Hematopoietic multipotent progenitor cell treated with erythropoietin and hydrocortisone succinate and interleukin-3 and kit ligand, for 15 days (in vitro differentiated cells): ENCODE data around the gene SLC16A9.

Experiments used
- DNase-seq: peaks from one replicate; pipeline ENCODE4 v3.0.0-alpha.2; 2015; ENCODE audit warnings: low spot score

SLC16A9 gene

DNA sequence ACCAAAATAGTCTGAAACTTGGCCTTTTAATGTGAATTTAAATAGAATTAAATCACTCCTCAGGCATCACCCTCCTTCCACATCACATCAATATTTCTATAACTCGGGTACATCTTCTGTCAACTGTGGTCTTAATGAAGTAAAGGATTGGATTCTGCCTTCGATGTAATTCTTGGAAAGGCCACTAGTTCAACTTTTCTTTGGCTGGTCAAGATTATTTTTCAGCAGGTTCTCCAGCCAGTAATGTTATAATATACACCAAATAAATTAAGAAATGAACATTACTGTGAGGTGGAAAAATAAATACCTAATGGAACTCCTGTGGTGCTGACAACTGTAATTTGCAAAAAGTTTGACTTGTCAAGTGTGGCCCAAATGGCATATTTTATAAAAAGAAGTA is 9.7 kb upstream of the SLC16A9 start:
- DNase-seq, result no peak

- no peak for DNase-seq
Observed at GRCh38 chr10:59718257-59718656, 8.6 kb upstream of the SLC16A9 start.

- DNase-seq, result no peak
Observed at GRCh38 chr10:59713196-59713821, 3.7 kb upstream of the SLC16A9 start.

DNA sequence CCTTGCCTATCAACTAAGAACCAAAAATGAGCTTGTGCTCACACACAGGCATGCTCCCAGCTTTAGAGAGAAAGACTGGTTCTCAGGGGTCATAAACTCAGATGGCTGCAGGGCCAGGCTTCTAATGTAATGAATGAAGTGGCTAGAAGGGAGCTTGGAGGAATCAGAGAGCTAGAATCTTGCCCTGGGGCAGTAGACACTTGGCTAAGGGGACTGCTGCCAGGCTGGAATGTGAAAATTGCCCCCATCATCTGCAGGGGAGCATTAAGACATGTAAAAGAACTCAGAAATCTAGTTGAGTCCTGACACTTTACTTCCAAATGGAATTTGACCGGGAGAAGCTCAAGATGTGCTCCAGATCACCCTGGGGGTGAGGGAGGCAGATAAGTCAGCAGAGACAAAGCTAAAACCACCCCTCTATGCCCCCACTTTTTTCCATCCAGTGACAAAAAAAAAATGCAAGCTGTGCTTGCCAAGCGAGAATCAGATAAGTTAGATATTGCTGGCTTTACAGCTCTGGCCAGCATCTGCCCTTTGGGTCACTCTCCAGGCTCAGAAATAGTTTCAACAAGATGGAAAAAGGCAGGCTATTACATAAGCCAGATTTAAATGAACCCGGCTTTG is 2.3 kb upstream of the SLC16A9 start:
- no peak for DNase-seq

DNA sequence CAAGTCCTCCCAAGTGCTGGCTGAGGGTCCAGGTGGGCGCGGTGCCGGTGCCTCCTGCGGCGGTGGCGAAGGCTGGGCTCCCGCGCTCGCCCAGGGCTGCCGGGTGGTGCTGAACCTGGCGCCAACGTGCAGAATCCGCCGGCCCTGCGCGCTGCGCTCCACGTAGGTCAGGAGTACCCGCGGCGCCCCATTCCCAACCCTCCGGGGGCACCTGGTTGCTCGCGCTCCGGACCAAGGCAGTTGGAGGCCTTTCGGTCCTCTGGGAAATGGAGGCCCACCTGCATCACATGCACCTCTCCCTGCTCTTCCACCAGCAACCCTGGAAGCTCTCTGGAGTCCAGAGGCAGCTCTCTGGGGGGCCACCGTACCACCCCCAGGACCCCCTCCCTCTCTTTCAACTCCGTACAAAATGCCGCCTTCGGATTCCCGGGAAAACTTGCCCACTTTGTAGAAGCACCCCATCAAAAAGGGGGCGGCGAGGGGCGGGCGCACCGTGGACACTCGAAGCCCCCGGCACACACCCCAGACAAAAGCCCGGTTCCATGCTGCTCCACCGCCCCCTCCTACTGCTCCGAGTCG is 745 bp downstream of the SLC16A9 start:
- no peak for DNase-seq

DNA sequence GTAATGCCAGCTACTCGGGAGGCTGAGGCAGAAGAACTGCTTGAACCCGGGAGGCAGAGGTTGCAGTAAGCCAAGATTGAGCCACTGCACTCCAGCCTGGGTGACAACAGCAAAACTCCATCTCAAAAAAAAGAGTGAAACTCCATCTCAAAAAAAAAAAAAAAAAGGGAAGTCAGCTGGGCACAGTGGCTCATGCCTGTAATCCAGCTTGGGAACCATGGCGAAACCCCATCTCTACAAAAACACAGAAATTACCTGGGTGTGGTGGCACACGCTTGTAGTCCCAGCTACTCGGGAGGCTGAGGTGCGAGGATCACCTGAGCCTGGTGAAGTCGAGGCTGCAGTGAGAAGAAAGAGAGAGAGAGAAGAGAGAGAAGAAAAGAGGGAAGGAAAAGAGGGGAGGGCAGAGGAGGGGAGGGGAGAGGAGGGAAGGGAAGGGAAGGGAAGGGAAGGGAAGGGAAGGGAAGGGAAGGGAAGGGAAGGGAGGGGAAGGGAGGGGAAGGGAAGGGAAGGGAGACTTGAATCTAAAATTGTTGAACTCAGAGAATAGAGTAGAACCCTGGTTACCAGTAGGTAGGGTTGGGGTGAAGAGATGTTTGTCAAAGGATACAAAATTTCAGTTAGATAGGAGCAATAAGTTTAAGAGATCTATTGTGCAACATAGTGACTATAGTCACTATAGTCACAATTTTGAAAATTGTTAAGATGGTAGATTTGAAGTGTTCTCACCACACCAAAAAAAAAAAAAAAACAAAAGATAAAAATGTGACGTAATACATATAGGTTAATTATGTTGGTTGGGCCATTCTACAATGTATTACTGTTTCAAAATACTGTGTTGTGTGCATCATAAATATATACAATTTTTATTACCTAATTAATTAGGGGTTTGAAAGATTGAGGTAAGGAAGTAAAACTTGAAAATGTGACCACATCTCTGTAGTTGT is 2.5 kb downstream of the SLC16A9 start:
- DNase-seq, result no peak

DNA sequence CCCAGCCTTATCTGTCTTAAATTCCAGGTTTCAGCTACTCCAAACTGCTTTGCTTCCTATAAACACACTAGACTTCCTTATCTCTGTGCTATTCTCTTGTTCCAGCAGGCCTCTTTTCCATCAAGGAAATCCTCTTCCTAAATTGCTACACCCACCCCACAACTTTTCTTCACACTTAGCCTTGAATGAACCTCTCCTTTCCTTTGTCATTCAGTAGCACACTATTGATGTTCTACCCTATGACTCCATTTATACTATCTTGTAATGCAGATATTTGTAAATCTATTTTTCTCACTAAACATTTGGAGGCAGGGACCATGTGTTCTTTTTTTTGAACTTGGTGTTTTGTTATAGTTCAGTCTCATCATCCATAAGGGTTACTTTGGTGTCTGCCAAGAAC is 3.7 kb downstream of the SLC16A9 start:
- no peak for DNase-seq

- no peak for DNase-seq
Observed at GRCh38 chr10:59704630-59705029, 5.0 kb downstream of the SLC16A9 start.

- DNase-seq, result no peak
Observed at GRCh38 chr10:59702347-59702746, 7.3 kb downstream of the SLC16A9 start.

- DNase-seq, result no peak
Observed at GRCh38 chr10:59700709-59701108, 8.9 kb downstream of the SLC16A9 start.

DNA sequence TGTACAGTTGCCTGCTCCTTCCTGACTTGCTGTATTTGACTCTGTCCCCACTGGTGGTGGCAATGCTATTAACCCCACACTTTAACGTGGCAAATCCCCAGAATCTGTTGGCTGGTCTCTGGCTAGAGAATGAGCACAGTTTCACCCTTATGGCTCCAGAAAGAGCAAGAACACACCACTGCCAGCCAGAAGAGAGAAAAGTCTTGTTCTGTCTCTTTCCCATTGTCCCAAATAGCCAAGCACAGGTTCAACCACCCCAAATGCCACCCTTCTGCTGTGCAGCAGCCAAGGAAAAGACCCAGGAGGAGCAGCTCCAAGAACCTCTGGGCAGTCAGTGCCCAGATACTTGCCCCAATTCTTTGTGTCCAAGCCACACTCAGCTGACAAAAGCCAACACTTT is 11.3 kb downstream of the SLC16A9 start:
- DNase-seq, result no peak

DNA sequence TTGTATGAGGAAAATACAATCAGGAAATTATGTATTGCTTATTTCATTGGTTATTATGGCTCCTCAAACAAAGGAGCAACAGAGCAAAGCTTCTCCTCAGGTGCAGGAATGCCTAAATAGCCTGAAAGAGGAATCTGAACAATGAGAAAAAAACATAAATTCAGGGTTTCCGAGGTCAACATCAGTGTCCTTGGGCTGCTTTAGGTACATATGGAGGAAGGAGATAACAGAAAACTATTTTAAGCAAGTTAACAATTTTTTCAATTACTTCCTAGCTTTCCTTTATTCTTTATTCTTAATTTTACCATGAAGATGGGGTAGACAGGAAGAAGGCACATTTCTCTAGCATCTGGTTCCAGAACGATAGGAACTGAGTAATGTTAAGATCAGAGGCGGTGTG is 14.0 kb downstream of the SLC16A9 start:
- DNase-seq, result no peak

DNA sequence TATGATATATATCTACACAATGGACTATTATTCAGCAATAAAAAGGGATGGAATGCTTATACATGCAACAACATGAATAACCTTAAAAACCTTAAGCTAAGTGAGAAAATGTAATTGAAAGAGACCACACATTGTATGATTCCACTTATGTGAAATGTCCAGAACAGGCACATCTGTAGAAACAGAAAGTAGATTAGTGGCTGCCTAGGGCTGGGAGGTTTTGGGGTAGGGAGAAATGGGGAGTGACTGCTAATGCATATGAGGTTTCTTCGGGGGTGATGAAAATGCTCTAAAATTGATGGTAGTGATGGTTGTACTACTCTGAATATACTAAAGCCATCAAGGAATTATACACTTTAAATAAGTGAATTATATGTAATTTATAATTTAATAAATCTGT is 14.7 kb downstream of the SLC16A9 start:
- no peak for DNase-seq

DNA sequence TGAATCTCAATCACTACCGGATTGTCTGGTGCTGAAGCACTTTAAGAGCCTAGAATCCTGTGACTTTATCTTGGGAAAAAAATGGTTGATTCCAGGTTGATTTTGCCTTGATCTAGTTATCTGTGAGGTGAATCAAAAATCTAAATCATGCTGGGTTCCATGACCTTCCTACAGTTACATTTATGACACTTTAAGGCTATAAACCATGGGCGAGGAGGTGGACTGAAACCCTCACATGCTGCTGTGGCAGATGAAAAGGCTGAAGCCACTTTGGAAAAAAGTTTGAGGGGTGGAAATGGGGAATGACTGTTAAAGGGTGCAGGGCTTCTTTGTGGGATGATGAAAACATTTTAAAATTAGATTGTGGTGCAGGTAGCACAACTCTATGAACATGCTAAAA is 17.5 kb downstream of the SLC16A9 start:
- DNase-seq, result no peak

- no peak for DNase-seq
Observed at GRCh38 chr10:59688921-59689351, 20.7 kb downstream of the SLC16A9 start.

DNA sequence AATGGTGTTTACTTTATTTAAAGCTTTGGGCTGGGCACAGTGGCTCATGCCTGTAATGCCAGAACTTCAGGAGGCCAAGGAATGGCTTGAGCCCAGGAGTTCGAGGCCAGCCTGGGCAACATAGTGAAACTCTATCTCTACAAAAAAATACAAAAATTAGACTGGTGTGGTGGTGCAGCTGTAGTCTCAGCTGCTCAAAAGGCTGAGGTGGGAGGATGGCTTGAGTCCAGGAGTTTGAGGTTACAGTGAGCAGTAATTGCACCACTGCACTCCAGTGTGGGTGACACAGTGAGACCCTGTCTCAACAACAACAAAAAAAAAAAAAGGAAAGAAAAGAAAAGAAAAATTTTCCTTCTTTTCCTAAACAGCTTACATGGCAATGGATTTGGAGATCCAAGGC is 22.0 kb downstream of the SLC16A9 start:
- DNase-seq, result no peak

DNA sequence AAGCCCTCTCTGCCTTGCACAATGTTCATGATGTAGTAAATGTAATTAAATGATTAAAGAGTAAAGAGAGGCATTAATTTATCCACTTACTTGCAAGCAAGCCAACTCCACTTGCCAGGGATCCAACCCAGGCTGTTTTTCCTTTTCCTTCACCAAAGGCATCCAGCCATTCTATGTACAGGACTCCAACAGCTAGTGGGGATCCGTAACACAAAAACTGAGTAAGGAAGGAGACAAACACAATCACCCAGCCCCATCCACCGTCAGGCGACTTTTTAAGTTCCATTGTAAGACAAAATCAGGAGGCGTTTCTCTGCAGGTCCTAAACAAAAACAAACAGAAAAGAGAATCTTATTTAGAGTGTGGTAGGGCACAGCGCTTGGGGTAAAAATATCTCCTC is 25.6 kb downstream of the SLC16A9 start:
- DNase-seq, result no peak

DNA sequence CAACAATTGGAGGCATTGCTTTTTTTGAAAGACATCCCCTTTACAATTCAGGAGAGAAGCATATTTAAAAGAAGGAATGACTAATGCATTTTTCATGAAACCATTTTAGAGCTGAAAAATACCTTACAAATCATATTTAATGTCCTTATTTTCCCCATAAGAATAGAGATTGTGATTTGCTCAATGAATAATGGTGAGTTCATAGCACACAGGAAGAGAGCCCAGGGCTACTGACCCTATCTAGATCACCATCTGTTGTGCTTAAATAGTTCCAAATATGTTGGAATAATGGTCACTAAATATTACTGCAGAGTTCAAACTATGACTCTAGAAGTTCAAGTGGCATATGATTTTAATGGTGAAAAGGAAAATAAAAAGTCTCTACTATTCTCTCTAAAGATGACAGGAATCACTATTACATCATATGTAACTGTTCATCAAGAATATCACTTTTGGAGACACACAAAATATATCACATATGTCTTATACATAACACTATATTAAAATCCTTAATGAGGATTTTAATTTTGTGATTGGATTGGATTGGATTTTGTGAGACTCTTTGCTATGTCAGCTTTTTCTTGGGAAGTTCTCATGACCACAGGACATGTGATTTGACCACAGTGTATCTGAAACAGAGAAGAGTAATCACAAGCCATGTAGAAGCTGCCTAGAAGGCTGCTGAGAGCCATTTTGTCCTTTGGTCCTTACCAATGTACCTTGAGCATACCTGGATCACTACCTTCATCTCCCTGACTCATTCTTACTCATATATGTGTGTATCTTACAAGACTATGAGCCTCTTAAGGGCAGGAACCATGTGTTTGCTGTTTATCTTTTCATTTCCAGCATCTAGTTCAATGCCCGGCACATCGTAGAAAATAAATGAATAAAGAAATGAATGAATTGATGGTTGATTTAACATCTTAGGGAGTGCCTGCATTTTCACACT is 26.4 kb downstream of the SLC16A9 start:
- DNase-seq, result no peak

DNA sequence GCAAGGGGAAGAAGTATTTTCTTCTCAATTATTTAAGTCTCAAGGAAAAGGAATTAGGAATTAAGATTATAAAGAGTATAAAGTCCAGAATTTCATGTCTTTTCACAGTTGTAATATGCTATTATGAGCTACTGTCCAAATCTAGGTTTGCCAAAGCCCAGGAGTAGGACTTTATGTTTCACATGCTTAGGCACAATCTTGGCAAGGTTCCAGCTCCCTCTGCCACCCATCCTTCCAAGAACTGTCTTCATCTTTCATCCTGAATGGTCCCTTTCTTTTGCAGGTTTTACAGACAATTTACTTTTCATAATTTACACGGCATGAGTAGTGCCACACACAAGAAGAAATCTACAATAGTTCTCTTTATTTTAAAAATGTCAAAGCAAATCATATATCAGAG is 29.5 kb downstream of the SLC16A9 start:
- DNase-seq, result no peak

DNA sequence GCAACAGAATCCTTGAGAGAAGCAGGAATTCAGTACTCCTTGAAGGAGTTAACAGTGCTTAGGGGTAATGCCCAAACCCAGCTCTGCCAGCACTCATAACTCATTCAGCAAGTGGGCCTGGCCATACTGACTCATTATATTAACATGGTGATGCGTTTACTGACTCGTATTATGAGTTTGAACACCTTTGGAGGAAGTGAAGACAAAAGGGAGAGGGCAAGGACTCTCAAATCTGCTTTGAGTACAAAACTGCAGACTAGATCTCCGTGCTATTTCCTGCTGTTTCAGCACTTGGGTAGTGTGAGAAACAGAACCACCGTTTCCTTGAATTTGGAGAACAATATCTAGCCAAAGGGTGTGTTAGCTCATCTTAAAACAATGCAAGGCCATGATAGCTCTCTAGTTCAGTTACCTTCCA is 30.8 kb downstream of the SLC16A9 start:
- no peak for DNase-seq

GRCh38 chr10:59677253-59677831 is 32.3 kb downstream of the SLC16A9 start:
- DNase-seq, result no peak
